ENCODE data around the gene FAM78B. TPM values are rescaled to one million over a fixed set of nuclear protein-coding genes. Genes with fewer than 3 reads are reported as not detected.

Gene FAM78B
- total RNA-seq, 1 experiment from 2014 or later, result 1.1 TPM

DNA sequence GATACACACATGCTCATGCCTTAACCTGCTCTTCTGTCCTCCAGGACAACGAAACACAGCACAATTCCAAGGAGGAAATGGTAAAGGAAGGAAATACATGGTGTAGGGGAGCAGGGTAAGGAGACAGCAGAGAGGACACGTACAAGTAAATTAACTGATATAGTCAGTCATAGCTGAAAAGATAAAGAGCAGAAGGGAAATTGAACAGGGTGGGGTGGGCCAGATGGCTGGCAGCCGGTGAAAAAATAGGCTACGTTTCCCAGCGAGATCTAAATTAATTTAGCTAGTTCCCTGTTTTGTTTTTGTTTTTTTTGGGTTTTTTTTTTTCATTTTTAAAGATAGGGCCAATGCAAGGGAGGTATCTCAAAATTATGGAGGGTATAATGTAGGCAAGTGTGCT is 109.2 kb downstream of the FAM78B start:
- H3K27me3 Mint-ChIP-seq (ENCODE audit: insufficient read depth, unreplicated experiment), result peaks cover 26% of the 10 kb centered on the region

DNA sequence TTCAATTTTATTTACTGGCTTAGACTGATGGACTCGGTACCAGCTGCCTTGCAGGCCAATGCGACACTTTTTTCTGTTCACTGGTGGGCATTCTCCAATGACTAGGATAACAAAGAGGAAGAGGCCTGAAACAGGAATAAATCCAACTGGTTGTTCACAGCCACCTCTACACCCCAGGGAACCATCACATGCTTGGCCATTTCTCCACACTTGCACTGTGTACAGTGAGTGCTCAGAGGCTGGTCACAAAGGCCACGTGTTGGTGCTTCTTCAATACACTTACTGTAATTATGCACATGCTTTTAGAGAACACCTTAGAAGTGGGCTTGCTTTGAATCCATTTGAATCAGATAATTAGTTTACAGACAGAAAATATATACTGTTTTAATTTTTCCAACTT is 113.4 kb downstream of the FAM78B start:
- TF ChIP-seq, protein P1, sequence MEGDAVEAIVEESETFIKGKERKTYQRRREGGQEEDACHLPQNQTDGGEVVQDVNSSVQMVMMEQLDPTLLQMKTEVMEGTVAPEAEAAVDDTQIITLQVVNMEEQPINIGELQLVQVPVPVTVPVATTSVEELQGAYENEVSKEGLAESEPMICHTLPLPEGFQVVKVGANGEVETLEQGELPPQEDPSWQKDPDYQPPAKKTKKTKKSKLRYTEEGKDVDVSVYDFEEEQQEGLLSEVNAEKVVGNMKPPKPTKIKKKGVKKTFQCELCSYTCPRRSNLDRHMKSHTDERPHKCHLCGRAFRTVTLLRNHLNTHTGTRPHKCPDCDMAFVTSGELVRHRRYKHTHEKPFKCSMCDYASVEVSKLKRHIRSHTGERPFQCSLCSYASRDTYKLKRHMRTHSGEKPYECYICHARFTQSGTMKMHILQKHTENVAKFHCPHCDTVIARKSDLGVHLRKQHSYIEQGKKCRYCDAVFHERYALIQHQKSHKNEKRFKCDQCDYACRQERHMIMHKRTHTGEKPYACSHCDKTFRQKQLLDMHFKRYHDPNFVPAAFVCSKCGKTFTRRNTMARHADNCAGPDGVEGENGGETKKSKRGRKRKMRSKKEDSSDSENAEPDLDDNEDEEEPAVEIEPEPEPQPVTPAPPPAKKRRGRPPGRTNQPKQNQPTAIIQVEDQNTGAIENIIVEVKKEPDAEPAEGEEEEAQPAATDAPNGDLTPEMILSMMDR (IDR thresholded peaks at IDR 0.05; ENCODE audit: unreplicated experiment), result no peak
- no peak for DNase-seq (ENCODE audit: unreplicated experiment)
- Mint-ChIP-seq H3K27me3 (ENCODE audit: insufficient read depth, unreplicated experiment) (peaks cover 11% of the 10 kb centered on the region), H3K36me3 (ENCODE audit: insufficient read depth, unreplicated experiment) (no peaks in the 10 kb centered on the region), H3K4me3 (ENCODE audit: unreplicated experiment) (no peak overlapping the region), H3K4me1 (ENCODE audit: insufficient read depth, unreplicated experiment) (no peaks in the 10 kb centered on the region), H3K9me3 (ENCODE audit: unreplicated experiment) (no peaks in the 10 kb centered on the region), H3K27ac (ENCODE audit: low read depth, unreplicated experiment) (no peak overlapping the region)
- no TSS peak for BruUV-seq (replicated peaks)
- POLR2A ChIA-PET, result no interaction called here
- CTCF ChIA-PET, result interaction anchor here (1.2 kb wide), 1 partner anchor 18 kb away, joined by 3 read pairs; no protein-coding TSS in a partner anchor
- intact Hi-C loops (cut with micrococcal nuclease), result no loop called here

More for the DNA sequence above, 109.2 kb downstream of the FAM78B start:
- no peak for DNase-seq (ENCODE audit: unreplicated experiment)
- Mint-ChIP-seq H3K27ac (ENCODE audit: low read depth, unreplicated experiment) (no peak overlapping the region), H3K36me3 (ENCODE audit: insufficient read depth, unreplicated experiment) (no peaks in the 10 kb centered on the region), H3K4me3 (ENCODE audit: unreplicated experiment) (no peak overlapping the region), H3K4me1 (ENCODE audit: insufficient read depth, unreplicated experiment) (no peaks in the 10 kb centered on the region), H3K9me3 (ENCODE audit: unreplicated experiment) (no peaks in the 10 kb centered on the region)
- TF ChIP-seq, protein P1 (IDR thresholded peaks at IDR 0.05; ENCODE audit: unreplicated experiment), result no peak
- POLR2A ChIA-PET, result no interaction called here
- no TSS peak for BruUV-seq (replicated peaks)
- CTCF ChIA-PET, result interaction anchor here (0.7 to 0.9 kb wide), 2 partner anchors 75 to 129 kb away, joined by 4 to 5 read pairs; no protein-coding TSS in a partner anchor
- intact Hi-C loops (cut with micrococcal nuclease), result no loop called here

DNA sequence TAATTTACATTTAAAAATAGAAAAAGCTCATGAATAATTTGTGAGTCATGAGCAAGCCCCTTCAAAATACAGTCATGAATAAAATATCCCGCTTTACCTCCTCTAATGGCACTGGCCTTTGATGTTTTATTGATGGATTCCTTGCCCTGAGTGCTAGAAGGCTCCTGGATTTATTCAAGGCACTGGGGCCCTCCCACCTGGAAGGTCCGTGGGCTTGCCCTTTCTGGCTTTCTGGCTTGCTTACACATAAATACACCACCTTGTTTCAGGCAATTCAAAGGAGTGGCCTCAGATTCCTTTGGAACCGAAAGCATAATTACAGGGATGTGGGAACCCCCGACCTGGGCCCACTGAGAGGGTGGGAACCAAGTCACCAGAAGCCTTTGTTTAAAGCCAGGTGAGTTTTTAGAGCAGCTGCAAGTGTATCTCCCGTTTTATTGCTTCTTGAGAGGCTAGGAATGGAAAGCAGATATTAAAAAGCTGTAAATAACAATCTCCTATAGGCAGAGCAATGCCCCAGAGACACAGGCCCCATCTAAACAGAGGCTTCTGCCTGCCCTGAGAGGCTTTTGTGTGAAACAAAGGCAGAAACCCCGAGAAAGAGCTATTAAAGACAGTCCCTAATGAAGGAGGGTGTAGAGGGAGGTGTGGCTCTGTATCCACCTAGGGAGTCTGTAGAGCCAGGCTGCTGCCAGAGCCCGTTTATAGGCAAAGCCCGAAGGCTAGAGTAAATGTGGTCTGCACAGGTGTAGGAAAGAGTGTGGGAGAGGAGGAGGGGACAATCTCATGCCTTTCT is 126.4 kb downstream of the FAM78B start:
- H3K9me3 Mint-ChIP-seq (ENCODE audit: unreplicated experiment), result no peaks in the 10 kb centered on the region
- TF ChIP-seq, protein P1 (IDR thresholded peaks at IDR 0.05; ENCODE audit: unreplicated experiment), result no peak
- intact Hi-C loops (cut with micrococcal nuclease), result no loop called here
- DNase-seq (ENCODE audit: unreplicated experiment), result no peak
- BruUV-seq (replicated peaks), result no TSS peak
- no peaks in the 10 kb centered on the region for H3K4me1 Mint-ChIP-seq (ENCODE audit: insufficient read depth, unreplicated experiment)
- POLR2A ChIA-PET, result no interaction called here
- H3K27me3 Mint-ChIP-seq (ENCODE audit: insufficient read depth, unreplicated experiment), result peaks cover 24% of the 10 kb centered on the region
- no peak overlapping the region for H3K4me3 Mint-ChIP-seq (ENCODE audit: unreplicated experiment)
- CTCF ChIA-PET, result interaction anchor here (1.2 kb wide), 1 partner anchor 11 kb away, joined by 3 read pairs; no protein-coding TSS in a partner anchor
- H3K27ac Mint-ChIP-seq (ENCODE audit: low read depth, unreplicated experiment), result no peak overlapping the region
- no peaks in the 10 kb centered on the region for H3K36me3 Mint-ChIP-seq (ENCODE audit: insufficient read depth, unreplicated experiment)

DNA sequence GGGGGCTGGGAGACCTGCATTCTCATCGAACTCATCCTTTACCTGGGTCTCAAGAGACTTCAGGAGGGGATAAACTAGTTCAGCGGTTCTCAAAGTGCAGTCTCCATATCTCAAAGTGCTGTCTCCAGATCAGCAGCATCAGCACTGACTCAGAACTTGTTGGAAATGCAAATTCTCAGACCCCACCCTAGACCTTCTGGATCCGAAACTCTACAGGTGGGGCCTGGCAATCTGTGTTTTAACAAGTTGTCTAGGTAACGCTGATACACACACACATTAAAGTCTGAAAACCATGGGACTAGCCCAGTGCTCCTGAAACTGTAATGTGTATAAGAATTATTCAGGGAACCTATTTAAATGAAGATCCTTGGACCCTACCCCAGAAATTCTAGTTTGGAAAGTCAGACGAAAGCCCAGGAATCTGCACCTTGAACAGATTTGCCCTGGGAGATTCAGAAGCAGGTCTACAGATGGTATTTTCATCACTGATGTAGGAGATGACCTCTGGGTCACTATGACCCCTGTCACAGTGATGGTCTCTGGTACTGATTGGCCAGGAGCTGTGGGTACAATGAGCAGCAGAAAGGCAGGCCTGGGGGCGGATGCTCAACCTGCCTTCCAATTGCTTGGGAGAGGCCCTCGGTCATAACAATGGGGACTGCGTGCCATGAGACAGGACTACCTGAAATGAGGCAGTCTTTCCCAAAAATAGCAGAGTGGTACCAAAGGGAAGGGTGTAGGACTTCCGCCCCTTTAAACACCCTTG is 127.2 kb downstream of the FAM78B start:
- no peak overlapping the region for H3K4me3 Mint-ChIP-seq (ENCODE audit: unreplicated experiment)
- H3K36me3 Mint-ChIP-seq (ENCODE audit: insufficient read depth, unreplicated experiment), result no peaks in the 10 kb centered on the region
- H3K4me1 Mint-ChIP-seq (ENCODE audit: insufficient read depth, unreplicated experiment), result no peaks in the 10 kb centered on the region
- no peaks in the 10 kb centered on the region for H3K9me3 Mint-ChIP-seq (ENCODE audit: unreplicated experiment)
- TF ChIP-seq, protein P1 (IDR thresholded peaks at IDR 0.05; ENCODE audit: unreplicated experiment), result no peak
- no TSS peak for BruUV-seq (replicated peaks)
- H3K27ac Mint-ChIP-seq (ENCODE audit: low read depth, unreplicated experiment), result no peak overlapping the region
- DNase-seq (ENCODE audit: unreplicated experiment), result no peak
- ChIA-PET POLR2A (no interaction called here), CTCF (interaction anchor here (1.2 kb wide), 1 partner anchor 10 kb away, joined by 3 read pairs; no protein-coding TSS in a partner anchor)
- H3K27me3 Mint-ChIP-seq (ENCODE audit: insufficient read depth, unreplicated experiment), result peaks cover 31% of the 10 kb centered on the region
- intact Hi-C loops (cut with micrococcal nuclease), result no loop called here
